Ureter (tissue), 1 donor: ENCODE data around the gene USP8. TPM values are rescaled to one million over a fixed set of nuclear protein-coding genes. Genes with fewer than 3 reads are reported as not detected.

Experiments used
- DNase-seq: peaks from one replicate; pipeline ENCODE4 v3.0.0-alpha.2; 2020; ENCODE audit warnings: low spot score
- total RNA-seq: library from RNA; stranded (reverse); gene quantifications from one replicate; pipeline ENCODE4 v1.2.4, GENCODE V29; 2023
- donor health status: DM: yes; HTN: yes; CAD: no.

Gene USP8
- total RNA-seq, 1 donor from 2014 or later, result 78.1 TPM

GRCh38 chr15:50543556-50543955, 119.4 kb downstream of the USP8 start:
- DNase-seq, result no peak

- DNase-seq, result no peak
Measured at GRCh38 chr15:50544368-50544767, 120.2 kb downstream of the USP8 start.

- DNase-seq, result no peak
Measured at GRCh38 chr15:50546566-50546965, 122.4 kb downstream of the USP8 start, which contains the start of gene USP50. Gene USP50, minus strand, starts transcription at chr15:50546666. Its CDS starts 141 bp downstream, at chr15:50546525.

- DNase-seq, result no peak
Measured at GRCh38 chr15:50549326-50549725, 125.1 kb downstream of the USP8 start.

GRCh38 chr15:50552238-50552637, 128.0 kb downstream of the USP8 start:
- DNase-seq, result no peak

GRCh38 chr15:50556642-50557371, 132.6 kb downstream of the USP8 start:
- DNase-seq, result no peak

- DNase-seq, result no peak
Measured at GRCh38 chr15:50558012-50558411, 133.8 kb downstream of the USP8 start.

- no peak for DNase-seq
Measured at GRCh38 chr15:50562735-50563640, 138.8 kb downstream of the USP8 start.

GRCh38 chr15:50563756-50564155, 139.6 kb downstream of the USP8 start:
- DNase-seq, result no peak

Other genes with a start within 250 kb of the USP8 start
- 8.1 TPM for gene SLC27A2, start 242.2 kb upstream of the USP8 start, total RNA-seq
- gene HDC, start 158.7 kb upstream of the USP8 start, total RNA-seq, result 5.6 TPM
- 21.3 TPM for gene GABPB1, start 69.2 kb upstream of the USP8 start, total RNA-seq
- 1.2 TPM for gene USP50, start 122.3 kb downstream of the USP8 start, total RNA-seq